NCI-H524 (cell line): Measurements from ENCODE around the gene MRPL44.

ENCODE experiments used
- DNase-seq, 2 experiments: peaks; one replicate each; lab custom pipeline; 2025; lab: John Stamatoyannopoulos, UW

Gene MRPL44

DNA sequence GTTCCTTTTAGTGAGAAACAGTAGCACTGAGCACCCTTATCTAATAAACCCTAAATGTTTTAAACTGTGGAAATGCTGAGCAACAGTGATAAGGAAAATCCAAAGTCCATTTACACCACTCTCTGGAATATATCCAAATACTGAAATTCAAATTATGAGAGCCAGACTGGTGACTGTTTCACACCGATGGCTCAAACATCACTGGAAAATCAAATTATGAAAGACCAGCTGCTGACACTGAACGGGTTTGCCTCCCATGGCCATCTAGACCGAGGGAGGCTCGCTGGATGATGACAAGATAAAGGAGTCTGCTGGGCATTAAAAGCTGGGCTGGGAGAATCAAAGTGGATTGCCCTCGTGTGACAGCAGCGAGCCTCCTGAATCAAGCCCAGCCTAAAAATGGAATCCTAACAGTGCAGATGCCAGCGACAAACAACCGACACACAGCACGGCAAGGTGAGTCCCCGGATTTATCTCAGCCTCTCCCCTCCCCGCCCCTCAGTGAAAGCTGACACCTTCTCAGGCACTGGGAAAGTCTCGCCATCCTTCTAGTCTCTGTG lies 51.5 kb downstream of the MRPL44 start:
- DNase-seq = no peak

DNA sequence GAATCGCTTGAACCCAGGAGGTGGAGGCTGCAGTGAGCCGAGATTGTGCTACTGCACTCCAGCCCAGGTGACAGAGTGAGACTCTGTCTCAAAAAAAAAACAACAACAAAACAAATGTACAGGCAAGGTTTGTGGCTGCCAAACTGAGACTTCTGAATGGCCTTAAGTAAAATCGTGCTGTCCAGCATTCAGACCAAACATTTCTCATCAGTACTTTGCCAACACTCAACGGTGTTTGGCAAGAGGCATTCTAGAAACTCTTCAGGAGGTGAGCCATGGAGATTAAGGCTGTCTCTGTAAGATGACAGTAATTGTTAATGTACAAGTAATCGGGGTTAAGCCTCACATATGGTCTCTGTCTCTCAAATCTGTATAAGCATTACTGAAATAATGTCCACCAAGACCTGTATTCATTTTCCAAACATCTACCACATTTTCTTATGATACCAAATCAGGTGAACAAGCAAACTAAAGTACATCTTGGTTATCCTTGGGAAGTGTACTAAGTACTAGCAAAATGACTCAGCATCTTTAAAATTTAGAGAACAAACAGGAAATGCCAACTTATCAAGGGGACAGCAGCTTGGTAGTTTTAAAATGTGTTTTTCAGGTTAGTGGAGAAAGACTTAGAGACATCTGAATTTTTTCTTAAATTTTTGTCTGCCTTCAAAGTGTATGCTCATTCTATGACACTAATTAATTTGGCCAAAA lies 52.5 kb downstream of the MRPL44 start:
- DNase-seq = peak in 1 of 2 experiments; percentile 22

DNA sequence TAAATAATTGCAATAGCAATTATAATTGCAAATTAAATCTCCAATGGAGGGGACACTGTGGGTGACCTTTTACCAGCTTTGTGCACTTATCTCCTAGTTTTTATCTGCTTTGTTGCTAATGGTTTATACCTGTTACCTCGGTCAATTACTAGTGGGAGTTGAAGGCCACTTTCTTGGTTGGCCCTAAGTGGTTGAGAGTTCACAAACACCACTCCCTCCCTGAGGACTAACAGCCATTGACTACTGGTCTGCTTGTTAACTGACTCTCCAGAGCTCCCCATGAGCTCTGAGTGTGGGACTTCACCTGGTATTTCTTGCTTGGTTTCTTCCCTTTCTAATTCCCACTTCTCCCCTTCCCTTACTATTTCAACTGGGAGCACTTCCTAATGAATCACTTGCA lies 54.6 kb downstream of the MRPL44 start:
- no peak for DNase-seq

DNA sequence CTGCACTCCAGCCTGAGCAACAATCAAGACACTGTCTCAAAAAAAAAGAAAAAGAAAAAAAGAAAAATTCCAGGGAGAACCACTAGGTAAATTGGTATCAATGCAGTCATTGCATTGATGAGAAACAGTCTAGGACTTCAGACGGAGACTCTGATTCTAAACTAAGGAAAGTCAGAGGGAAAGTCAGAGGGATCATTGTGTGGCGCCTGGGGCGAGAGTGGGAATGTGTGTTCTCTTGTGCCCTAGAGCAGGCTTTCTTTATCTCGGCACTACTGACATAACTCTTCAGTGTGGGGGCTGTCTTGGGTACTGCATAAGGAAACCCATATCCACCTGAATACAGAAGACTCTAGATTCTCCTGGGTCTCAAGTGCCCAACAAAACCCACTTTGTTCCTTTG lies 57.1 kb downstream of the MRPL44 start:
- DNase-seq = no peak

DNA sequence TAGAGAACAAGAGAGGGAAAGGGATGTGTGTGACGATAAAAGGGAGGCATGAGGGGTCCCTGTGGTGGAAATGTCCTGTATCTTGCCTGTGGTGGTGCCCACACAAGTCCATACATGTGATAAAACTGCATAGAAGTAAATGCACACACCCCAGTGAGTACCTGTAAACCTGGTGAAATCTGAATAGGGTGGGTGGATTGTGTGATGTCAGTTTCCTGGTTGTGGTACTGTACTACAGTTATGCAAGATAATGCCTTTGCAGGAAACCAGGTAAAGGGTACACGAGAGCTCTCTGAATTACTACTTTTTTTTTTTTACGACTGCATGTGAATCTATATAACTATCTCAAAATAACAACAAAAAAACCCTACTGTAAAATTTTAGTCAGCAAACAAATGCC lies 59.7 kb downstream of the MRPL44 start:
- DNase-seq = no peak
